Anterior cingulate cortex (tissue), 58 donors: Measurements from ENCODE around the gene ABCD1.
A peak's percentile ranks its signal among the peaks of the same experiment; 100 is the strongest.
"Not testable (repeated sequence)": the region's sequence is repeated elsewhere in the genome, so short reads cannot be mapped to it uniquely, and the experiment has no call there.

Experiments used
- DNase-seq, 58 donors: peaks; one replicate each; lab custom pipeline; 2025; lab: John Stamatoyannopoulos, UW

The ABCD1 gene

DNA sequence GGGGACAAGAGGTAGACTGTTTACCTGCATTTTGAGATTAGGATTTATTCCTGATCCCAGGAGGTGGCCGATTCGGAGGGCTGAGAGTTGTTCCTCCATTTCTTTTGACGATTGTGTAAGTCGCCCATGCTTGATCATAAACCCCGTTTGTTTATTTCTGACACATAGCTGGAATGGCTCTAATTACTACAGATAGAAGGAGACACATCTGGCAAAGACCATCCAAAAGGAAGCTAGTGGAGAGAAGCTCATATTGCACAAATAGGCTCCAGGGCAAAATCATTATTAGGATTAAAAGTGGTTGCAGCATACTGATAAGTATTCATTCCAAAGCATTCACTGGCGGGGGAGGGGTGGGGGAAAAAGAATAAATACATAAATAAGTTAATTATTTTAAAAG lies 22.3 kb downstream of the ABCD1 start:
- DNase-seq, result not testable (repeated sequence)

DNA sequence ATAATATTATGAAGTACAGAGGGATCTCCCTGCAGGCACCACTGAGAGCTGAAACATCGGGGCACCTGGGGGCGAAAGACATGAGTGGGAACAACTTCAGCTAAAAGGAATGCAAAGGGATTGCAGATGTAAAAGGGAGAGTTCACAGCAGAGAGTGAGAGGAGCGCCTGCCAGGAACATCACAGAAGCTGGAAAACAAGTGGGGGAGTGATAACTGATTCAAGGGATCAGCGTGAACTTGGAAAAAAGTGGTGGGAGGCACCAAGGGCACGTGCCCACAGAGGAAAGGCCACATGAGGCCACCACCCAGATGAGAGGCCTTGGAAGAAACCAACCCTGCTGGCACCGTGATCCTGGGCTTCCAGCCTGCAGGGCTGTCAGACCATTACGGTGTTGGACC lies 24.4 kb downstream of the ABCD1 start:
- DNase-seq, result peak in 1 of 58 donors; percentile 10

DNA sequence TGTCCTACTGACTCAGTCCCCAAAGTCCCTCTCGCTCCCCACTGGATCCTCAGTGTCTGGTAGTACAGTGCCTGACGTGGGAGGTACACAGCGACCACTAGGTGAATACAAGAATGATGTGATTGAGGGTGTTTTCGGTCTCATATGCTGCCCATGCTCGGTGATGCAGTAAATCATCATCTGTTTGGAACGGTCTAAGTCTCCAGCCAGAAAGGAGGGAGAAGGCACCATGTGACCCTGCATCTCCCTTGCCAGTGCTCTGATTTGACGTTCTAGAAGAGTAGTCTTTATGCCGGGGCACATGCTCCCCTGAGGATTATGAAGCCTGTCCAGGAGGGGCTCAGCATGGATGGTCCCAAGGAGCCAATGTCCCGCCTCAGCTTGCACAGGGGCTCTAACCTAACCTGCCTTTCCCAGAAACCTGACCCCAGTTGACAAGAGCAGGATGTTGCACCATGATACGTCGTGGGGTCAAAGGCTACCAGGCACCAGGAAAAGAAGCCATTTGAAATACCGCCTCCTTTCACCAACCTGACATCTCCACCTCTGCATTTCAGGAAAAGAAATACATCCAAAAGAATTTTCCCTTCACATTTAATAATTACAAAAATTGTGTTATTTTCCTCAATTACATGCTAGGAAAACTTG lies 25.6 kb downstream of the ABCD1 start:
- no peak for DNase-seq

GRCh38 chrX:153755136-153755535 lies 30.5 kb downstream of the ABCD1 start:
- no peak for DNase-seq

DNA sequence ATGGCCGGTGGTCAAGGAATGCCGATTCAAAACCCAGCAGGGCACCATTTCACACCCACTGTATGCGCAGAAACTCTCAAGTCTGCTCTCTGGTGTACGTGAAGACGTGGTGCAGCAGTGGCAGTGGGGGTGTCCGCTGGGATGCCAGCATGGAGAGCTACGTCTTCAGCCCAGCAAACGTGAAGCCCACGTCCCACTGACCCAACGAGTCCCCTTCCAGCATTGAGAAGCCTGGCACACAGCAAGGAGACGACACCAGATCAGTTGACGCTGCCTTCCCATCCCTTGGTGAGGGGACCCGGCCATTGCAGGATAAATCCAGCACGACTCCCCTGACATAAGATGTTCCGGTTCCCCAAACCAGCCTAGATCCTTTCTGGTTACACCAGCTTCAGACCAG lies 37.2 kb downstream of the ABCD1 start:
- DNase-seq, result no peak

- no peak for DNase-seq
Measured at GRCh38 chrX:153762626-153763173, 38.0 kb downstream of the ABCD1 start.

DNA sequence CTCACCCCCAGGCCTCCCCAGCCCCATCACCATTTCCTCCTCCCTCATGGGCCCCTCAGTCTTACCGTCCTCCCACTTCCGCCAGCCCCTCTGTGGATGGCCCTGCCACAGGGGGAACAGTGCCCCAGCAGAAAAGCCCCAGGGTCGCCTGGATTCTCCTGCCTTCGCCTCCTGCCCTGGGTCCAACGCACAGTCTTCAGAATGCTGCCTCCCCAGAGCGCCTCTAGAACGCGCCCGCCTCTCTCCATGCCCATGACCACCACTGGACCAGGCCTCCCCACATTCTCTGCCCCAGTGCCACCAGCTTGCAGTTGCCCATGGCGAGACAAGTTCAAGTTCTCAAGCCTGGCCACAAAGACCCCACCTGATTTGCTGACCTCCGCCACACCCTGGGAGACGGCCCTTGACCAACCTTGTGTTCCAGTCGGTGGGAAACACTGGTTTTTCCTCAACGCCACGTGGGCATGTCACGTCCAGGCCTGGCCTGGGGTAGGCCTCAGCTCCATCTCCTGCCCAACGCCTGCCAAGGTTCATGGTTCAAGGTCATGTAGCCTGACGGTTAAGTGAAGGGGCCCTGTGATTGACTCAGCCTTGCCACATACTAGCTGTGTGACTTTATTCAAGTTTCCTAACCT lies 38.8 kb downstream of the ABCD1 start:
- no peak for DNase-seq

DNA sequence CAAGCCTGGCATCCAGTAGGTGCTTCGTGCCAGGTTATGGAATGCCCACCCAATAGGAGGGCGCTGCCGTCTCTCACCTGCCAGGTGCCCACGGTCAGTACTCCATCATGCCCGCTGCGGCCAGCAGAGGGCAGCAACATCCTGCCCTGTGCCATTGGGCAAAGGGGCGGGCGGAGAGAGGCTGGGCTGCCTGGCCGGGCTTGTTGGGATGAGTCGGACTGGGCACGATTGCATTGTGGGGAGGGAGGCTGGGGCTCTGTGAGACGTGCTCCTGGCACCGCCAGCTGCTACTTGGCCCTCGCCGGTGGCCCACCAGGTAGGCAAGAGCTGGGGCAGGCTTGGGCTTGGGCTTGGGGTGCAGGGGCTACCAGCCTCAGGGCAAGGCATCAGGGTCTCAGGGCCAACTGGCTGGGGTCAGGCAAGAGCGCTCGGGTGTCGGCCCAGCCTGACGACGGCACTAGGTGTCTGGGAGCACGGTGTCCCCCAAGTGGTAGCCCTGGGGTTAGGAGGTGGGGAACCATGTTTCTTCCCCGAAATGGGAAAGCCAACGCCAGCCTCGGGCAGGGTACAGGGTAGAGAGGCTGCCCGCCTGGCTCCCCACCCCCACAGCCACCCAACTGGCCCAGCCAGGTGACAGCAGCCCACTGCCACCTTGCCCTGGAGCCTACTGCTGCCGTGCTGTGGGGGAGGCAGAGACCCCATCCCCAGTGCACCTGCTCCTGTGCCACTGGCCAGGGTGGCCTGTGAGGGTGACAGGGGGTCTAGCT lies 39.5 kb downstream of the ABCD1 start, which contains the start of gene PLXNB3:
TSS of gene PLXNB3 (plus strand) at position 261 of the 767 bp plus-strand sequence. CDS start 1,287 bp downstream, outside the sequence.
- peak in 55 of 58 donors; percentile 5 to 94 (median 75) for DNase-seq

- peak in 1 of 58 donors; percentile 82 for DNase-seq
Measured at GRCh38 chrX:153764786-153765137, 40.1 kb downstream of the ABCD1 start.

DNA sequence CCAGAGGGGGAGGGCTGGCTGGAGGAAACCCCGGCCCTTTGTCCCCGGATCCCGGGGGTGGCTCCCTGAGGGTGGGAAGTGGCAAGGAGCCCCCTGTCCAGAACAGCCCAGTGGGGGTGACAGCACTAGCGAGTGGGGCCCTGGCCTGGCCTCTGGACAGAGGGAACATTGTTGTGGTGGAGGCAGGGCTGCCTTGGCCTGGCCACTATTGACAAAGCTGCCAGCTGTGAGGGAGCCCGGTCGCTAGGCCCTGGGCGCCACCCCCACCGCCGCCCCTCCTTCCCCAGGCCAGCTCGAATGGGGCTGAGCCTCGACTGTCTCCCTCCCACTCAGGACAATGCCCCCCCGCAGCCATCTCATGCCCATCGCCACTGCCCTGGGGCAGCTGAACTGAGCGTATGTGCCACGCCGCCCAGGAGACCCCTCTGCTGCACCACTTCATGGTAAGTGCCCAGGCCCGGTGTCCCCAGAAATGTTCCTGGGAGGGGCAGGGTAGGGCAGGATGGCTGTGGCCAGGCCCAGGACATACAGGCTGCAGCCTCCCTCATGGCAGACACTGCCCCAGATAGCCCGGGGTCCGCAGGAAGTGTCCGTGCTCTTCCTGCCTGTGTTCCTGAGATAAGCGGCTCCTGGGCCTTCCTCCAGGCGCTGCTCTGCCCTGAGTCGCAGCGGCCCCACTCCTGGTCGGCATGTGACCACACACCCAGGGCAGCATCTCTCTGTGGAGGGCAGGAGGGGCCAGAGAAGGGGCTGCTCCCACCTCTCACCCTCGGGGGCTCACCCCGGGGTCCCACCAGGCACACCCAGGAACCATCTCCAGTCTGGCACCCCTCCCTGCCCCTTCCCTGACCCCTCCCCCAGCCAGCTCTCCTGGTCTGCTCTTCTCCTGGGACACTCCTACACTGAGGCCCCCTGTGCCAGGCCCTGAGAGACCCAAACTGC lies 40.8 kb downstream of the ABCD1 start:
- DNase-seq, result peak in 56 of 58 donors; percentile 33 to 99 (median 84)

GRCh38 chrX:153766098-153766817 lies 41.6 kb downstream of the ABCD1 start:
- peak in 32 of 58 donors; percentile 3 to 78 (median 36) for DNase-seq

- DNase-seq, result no peak
Measured at GRCh38 chrX:153766871-153767673, 42.4 kb downstream of the ABCD1 start.

GRCh38 chrX:153767674-153768055 lies 43.0 kb downstream of the ABCD1 start:
- DNase-seq, result no peak

DNA sequence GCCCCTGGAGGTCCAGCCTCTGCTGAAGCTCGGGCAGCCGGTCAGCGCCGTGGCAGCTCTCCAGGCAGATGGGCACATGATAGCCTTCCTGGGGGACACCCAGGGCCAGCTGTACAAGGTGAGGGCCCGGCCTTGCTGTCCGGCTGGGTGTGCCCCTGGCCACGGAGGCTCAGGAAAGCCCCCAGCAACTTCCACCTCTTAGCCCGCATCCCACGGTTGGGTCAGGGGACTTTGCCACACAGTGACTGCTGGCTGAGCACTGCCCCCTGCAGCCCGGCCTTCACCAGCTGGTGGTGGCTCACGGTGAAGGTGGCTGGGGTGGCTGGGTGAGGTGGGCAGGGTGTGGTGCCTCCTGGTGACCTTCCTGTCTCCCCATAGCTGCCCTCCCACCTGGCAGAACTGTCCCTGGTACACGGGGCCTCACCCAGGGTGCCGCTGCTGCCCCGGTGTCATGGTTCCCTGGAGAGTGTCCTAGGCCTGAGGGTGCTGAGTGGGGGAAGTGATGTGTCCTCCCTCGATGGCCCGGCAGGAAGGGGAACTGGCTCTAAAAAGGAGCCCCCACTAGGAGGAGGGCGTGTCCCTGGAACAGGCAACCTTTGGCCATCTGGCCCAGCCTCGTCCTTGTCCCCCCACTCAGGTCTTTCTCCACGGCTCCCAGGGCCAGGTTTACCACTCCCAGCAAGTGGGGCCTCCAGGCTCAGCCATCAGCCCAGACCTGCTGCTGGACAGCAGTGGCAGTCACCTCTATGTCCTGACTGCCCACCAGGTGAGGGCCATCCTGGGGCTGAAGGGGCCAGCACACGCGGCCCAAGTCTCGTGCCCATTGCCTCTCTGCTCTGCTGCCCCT lies 43.9 kb downstream of the ABCD1 start:
- DNase-seq, result no peak

DNA sequence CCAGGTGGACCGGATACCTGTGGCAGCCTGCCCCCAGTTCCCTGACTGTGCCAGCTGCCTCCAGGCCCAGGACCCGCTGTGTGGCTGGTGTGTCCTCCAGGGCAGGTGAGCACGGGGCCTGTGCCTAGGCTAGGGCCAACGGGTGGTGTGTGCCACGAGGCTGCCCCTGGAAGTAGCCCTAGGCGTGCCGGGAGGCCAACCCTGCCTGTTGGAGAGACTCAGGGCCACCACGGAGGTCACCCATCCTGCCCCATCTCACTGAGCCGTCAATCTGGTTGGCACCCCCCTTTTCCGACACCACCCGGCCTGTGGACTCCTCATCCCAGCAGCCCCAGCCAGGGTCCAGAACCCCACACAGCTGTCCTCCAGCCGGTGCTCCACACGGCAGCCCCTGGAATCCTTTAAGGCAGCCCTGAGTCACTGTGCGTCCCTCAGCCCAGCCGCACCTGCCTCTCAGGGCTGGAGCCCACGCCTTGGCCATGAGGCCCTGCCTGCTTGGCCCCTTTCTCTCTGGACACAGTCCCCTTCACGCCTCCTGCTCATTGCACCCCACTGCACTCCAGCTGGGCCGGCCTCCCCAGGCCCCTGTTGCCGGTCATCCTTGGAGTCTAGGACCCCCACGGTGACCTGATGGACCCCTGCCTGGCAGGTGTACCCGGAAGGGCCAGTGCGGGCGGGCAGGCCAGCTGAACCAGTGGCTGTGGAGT lies 44.7 kb downstream of the ABCD1 start:
- DNase-seq, result no peak

GRCh38 chrX:153769865-153770600 lies 45.4 kb downstream of the ABCD1 start:
- peak in 5 of 58 donors; percentile 15 to 48 (median 37) for DNase-seq
